IPS-NIHi11 (cell line): ENCODE data around the gene CLN5.
"Not testable (repeated sequence)": the region's sequence is repeated elsewhere in the genome, so short reads cannot be mapped to it uniquely, and the experiment has no call there.

Experiments
- DNase-seq: peaks from one replicate; pipeline ENCODE4 v3.0.0; 2012; ENCODE audit warnings: mixed read lengths, low spot score

The CLN5 gene

DNA sequence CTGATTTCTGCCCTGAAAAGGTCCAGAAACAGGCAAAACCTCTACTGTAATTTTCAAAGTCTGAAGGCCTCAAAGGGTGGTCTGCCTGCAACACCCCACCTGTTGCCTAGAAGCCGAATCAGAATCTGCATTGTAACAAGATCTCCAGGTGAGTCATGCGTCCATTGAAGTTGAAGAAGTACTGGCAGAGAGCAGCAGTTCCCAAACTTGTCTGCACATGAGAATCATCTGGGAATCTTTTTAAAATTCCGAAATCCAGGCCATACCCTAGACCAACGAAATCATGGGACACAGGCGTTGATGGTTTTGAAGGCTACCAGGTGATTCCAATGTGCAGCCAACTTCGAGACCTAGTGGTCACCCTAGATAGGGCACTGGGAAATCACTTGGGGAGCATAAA lies 16.0 kb upstream of the CLN5 start:
- no peak for DNase-seq

DNA sequence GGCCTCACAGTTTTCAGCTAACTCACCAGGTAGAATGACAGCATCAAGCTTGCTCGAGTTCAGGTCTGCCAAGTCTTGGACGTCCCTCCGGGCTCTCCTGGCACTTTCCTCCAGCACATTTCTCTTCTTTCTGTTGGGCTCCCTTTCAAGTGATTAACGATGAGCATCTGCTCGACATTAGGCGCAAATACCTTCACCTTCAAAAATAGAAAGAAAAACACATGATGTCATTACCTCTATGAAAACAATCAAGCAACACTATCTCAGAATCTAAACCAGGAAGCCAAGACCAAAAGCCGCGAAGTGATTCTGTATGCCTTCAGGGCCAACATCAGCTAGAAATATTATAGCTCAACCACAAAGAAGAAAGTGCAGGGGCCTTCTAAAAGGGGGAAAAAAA lies 15.4 kb upstream of the CLN5 start:
- no peak for DNase-seq

DNA sequence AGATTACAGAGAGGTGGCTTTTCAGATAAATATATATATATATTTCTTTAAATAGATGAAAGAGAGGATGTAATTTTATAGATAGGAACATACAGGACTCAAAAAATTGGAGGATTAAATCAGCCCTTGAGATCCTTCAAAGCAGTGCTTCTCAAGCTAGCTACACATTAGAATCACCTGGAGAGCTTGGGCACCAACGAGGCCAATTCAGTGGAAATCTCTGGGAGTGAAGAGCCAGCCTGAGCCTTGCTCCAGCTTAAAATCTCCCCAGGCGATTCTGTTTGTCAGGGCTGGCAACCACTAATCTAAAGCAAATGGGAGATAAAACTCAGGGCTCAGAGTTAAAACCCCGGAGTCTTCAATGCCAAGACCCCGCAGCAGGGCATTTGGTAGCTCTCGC lies 15.0 kb upstream of the CLN5 start:
- no peak for DNase-seq

DNA sequence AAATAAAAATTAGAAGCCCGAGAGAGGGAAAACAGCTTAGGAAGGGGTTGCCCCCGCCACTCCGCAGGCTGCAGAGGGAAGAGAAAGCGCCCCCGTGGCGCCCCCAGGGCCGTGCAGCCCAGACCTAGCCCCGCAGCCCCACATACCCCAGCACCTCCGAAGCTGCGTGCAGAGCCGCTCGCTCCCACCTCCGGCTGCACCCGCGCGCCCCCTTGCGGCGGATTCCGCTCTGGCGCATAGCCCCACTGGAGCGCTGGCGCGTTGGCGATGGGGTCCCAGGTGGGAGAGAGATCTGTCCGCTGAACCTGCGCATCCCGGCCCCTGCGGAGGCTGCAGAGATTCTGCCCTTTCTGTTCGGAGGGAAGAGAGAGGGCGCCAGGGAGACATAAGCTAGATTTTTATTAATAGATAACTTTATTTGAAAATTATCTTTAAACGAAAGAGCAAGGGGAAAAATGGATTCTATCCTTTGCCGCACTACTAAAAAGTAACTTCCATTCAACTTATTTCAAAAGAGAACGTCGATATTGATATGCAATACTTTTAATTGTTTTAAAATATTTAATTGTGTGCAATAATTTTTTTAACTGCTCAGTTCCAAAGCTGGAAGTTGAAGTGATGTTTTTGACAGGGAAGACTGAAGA lies 11.7 kb upstream of the CLN5 start:
- DNase-seq: peak; percentile 97

DNA sequence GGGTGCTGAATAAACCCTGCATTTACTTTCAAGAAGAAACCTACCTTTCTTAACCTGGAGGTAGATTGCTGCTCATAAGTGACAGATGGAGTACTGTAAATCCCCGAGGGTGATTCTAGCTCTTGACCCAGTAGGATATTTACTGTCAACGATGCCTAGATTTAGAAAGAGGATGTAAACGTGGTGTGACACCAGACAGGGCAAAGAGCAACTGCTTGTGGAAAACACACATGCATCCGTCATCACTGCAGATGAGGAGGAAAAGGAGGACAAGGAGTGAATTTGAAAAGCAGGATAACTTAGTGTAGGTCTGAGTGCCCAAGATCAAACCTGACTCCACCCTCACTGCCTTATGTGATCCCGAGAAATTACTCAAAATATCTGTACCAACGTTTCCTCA lies 9.8 kb upstream of the CLN5 start:
- DNase-seq: no peak

DNA sequence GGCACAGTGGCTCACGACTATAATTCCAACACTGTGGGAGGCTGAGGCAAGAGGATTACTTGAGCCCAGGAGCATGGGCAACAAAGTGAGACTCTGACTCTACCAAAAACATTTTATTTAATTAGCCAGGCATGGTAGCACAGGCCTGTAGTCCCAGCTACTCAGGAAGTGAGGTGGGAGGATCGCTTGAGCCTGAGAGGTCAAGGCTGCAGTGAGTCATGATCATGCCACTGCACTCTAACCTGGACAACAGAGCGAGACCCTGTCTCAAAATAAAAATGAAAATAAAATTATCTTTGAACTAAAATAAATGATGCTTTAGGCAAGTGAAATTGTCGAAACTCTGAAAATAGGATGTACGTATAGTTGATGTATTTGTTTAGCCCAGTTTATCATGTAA lies 8.2 kb upstream of the CLN5 start:
- DNase-seq: no peak

DNA sequence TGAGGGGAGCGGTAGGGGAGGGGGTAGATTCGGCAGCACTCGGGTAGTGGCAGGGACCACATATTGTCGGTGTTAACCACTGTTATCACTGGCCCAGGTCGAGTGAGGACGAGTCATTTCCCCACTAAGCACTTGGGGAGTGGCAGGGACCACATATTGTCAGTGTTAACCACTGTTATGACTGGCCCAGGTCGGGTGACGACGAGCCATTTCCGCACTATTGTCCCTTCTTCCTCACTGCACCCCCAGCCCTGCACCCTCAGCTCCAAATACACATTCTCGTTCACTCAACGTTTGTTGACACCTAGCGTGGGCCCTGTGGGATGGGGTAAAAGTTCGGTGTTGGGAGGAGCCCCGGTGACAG lies 467 bp upstream of the CLN5 start:
- no peak for DNase-seq

DNA sequence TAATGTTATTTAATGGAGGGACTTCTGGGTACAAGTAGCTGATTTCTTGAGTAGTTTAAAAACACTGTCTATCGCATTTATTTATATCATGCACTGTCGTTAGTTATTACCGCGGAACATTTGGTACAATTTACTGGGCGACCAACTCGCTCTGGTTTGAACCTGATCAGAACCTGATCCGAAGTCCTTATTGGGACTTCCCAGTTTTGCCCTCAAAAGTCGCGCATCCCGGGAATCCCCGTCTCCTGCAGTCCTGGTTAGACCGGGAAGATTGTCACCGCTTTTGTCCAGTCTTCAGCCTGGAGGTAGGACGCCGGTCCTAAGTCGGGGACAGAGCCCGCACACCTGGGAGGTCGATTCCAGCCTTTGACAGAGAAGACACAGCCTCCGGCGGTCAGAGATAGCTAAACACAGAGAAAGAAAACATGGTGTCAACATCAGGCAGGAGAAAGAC lies 694 bp downstream of the CLN5 start:
- peak; percentile 11 for DNase-seq

DNA sequence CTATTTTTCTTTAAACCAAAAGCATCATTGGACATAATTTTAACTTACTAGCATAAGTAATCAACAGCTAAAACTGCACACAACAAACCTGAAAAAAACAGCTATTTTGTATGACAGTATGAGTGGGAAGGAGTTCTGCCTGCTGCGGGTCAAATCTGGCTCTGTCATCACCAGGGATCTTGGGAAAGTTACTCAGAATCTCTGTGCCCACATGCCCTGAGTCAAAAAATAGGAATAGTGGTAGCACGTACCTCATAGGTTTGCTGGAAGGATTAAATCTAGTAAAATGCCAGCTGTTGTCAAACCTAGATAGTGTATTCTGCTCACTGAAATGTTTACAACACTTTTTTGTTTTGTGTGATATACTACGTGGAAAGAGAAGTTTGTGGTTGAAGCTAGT lies 1.1 kb downstream of the CLN5 start:
- DNase-seq: no peak

DNA sequence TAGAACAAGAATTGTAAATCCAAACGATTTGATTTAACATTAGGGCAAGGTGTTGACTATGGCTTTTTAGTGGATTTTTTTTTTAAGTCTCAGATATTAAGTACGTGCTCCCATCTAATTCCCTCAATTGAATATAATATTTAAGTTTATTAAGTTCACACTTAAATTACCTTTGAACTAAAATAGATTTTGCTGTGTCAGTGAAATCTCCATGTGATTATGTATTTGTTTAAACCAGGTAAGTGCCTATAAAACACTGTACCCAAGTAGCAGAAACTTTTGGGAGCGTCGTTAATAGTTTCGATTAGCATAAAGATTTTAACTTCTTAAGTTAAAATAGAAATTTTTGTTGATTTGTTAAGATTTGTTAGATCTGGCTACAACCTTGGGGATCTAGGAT lies 1.6 kb downstream of the CLN5 start:
- no peak for DNase-seq

DNA sequence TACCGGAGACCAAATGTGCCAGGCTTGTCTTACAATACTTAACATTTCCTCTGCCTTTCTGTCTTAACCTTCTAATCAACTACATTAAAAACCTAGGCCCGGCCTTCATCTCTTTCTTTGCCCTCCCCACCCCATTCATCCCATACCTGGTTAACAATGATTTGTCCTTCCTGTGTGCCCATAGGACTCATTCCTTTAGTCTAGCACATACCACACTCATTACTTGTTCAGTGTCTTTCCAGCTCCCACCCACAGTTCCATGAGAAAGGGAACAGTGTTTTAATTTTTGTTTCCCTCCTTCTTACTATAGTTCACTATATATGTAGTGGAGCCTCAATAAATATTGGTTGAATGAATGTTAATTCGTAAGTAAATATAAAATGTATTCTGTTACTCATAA lies 2.4 kb downstream of the CLN5 start:
- DNase-seq: no peak

DNA sequence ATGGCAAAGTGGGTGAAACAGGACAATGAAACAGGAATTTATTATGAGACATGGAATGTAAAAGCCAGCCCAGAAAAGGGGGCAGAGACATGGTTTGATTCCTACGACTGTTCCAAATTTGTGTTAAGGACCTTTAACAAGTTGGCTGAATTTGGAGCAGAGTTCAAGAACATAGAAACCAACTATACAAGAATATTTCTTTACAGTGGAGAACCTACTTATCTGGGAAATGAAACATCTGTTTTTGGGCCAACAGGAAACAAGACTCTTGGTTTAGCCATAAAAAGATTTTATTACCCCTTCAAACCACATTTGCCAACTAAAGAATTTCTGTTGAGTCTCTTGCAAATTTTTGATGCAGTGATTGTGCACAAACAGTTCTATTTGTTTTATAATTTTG lies 8.6 kb downstream of the CLN5 start:
- no peak for DNase-seq

DNA sequence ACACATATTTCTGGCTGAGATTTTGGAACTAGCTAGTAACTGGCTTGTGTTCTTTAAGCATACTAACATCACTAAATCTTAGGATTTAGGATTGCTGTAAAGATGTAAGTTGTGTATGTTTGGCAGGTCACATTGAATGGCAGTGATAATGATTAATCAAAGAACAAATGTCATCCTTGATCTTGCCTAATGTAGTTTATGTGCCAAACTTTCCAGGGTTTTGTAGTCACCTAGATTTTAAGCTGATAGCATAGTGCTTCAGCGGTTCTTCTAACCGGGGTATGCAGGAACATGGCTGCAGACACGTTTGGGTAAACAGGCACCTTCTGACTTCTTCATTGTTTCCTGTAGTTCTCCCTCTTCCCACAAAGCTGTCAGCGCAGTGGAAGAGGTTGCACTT lies 9.7 kb downstream of the CLN5 start:
- no peak for DNase-seq

DNA sequence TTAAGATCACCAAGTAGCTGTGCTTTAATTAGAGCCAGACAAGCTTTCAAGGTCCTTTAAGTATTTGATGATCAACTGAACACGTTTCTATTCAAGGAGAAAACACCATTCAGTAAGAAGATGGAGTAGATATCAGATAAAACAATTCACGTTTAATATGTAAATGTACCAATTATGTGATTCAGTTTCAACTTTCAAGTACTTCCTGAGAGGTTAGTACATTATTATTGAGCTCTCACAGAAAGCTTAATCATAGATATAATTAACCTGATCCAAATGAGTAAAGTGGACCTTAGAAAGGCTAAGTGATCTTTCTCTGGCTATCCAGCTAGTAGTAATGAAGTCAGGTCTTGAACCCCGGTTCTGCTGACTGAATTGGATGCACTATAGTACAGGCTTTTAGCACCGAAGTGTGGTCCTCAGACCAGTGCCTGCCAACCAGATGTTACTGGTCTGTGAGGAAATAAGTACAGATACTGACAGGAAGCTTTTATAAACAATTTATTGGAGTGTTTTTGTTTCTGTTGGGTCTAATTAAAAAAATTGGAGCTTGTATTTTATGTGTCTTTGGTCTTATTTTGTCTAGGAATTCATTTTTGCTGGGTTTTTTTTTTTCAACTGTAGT lies 10.2 kb downstream of the CLN5 start:
- no peak for DNase-seq

DNA sequence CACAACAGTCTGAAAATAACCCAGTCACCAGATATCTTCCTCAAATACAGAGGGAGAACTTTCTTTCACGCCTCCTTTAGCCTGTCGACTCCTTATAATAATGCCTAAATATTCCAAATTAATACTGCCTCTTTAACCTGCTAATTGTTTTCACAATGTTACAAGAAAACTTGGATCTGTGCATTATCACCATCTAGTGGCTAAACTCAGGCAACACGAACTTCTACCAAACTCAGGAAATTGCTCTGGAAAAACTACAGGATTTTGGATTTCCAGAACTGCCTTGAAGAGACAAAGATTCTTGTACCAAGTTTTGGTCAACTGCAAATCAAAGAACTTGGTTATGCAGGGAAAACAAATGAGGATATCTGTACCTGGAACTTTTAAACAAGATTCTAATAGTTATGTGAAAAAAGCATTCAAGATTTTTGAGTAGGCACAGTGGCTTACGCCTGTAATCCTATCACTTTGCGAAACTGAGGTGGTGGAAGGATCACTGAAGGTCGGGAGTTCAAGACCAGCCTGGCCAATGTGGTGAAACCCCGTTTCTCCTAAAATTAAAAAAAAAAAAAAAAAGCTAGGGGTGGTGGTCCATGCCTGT lies 10.8 kb downstream of the CLN5 start:
- peak; percentile 14 for DNase-seq

DNA sequence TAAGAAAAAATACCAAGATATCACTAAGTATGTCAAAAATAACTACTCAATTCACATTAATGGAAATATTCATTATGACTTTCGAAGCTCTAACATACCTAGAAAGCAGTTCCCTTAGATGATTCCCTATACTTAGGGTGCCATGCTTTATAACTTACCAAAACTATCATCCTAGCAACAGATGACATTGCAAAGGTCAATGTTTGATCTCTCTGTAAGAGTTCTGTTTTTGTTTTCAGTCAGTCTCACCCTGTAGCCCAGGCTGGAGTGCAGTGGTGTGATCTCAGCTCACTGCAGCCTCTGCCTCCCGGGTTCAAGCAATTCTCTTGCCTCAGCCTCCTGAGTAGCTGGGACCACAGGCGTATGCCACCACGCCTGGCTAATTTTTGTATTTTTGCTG lies 16.5 kb downstream of the CLN5 start:
- DNase-seq: not testable (repeated sequence)

DNA sequence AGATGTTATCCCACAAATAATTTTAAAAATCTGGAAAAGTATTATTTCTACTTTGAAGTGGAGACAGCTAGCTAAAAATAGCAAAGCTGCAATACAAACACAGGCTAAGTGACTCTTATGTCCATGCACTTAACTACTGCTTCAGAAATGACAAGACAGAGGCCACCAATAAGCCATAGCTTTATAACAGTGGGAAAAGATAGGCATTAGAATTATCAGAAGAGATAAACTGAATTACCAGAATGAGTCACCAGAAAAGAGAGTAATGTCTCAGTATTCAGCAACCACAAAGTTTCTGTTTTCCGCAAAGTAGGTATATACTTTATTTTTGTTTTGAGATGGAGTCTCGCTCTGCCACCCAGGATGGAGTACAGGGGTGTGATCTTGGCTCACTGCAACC lies 17.1 kb downstream of the CLN5 start:
- no peak for DNase-seq

DNA sequence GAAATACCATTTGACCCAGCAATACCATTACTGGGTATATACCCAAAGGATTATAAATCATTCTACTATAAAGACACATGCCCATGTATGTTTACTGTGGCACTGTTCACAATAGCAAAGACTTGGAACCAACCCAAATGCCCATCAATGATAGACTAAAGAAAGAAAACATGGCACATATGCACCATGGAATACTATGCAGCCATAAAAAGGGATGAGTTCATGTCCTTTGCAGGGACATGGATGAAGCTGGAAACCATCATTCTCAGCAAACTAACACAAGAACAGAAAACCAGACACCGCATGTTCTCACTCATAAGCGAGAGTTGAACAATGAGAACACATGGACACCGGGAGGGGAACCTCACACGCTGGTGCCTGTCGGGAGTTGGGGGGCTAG lies 17.8 kb downstream of the CLN5 start:
- DNase-seq: not testable (repeated sequence)

DNA sequence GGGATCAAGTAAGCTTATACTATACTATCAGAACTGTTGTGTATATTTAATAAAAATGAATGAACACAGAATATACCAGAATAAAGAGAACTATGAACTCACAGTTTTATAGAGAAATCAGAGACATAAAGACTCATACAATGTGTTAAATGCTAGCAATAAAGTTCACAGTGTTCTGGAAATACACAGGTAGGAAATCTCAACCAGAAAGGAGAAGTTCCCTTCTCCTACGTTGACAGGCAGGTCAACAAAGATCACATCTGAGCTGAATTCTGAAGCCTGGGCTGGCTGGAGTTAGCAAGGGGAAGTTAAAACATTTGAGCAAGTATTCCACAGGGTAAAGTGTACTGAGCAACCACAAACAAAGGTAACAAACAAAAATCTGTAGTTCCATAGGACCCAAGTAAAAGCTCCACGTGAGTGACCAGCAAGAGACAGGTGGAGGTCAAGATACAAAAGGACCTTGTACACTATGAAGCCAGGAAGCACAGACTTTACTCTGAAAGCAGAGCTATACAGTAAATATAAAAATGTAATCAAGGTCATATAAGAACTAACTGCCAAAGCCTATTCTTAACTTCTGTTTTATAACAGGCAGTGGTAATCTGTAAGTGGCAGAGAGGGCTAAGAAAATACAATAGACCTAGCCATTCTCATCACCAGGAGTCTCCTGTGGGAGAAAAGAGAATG lies 22.1 kb downstream of the CLN5 start:
- DNase-seq: no peak

DNA sequence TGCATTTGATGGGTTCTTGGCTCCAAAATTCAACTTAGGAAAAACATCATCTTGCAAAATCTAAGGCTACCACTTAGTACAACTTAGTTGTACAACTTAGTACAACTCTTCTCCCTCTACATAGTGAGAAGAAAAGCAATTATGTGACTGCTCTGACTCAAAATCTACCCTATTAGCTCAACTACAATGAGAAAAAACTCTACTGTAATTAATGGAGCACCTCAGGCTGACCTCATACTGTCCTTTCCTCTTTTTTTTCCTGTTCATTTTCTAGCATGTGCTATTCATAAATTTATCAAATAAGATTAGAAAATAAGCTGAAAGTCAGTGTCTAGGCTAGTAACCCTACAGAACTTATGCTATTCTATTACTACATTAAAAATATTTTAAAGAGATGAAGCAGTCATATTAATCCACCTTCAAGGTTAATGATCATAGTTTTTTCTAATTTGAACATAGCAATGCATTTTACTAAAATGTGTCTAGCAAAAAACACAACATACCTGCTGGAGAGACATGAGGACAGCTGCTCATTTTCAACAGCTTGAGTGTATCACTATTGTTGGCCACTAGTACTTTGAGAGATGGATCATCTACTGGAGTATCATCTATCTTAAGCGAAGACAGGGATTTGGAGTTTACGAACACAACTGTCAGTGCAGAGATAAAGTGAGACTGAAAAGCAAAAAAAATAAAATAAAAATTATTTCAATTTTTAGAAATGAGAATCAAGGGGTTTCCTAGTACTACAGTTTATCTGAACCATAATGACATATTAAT lies 23.2 kb downstream of the CLN5 start:
- DNase-seq: no peak

DNA sequence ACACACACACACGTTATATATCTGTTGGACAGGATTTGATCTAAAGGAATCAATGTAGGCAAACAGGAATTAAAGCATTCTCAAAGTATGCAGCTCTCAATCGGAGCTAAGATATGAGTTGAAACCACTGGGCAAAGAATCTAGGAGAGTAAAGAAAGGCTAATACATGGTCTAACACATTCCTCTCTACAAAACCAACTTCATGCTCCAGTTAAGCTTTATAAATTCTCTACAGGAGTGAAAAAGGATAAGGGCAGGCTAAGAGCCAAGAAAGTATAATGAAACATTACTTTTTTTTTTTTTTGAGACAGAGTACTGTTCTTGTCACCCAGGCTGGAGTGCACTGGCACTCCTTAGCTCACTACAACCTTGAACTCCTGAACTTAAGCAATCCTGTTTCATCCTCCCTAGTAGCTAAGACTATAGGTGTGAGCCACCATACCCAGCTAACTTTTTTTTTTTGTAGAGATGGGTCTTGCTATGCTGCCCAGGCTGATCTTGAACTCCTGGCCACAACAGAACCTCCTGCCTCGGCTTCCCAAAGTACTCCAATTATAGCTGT lies 24.5 kb downstream of the CLN5 start:
- DNase-seq: no peak
